WTC11 (cell line): ENCODE measurements around the gene LTBR. TPM values are rescaled to one million over a fixed set of nuclear protein-coding genes. Genes with fewer than 3 reads are reported as not detected.

ENCODE experiments used
- ATAC-seq: fragments of 200-7000 bp; cut with Tn5 transposase; 2 replicates; pipeline ENCODE4 v1.10.0; 2021; ENCODE audit warnings: mild to moderate bottlenecking, moderate library complexity
- CTCF ChIA-PET: fragments of 300-600 bp; sonication (Branson Sonifier 250); formaldehyde crosslinking; loops from one replicate; lab custom pipeline; 2021; ENCODE audit warnings: antibody characterized with exemption; lab: Charles Lee
- POLR2A ChIA-PET: fragments of 350-600 bp; sonication (Branson Sonifier 250); formaldehyde crosslinking; loops from one replicate; lab custom pipeline; 2021; ENCODE audit warnings: antibody characterized with exemption; lab: Charles Lee
- DNase-seq: peaks from one replicate; pipeline ENCODE4 v3.0.0; 2021; ENCODE audit warnings: low spot score
- H3K27ac Mint-ChIP-seq: 2 replicates; pipeline ENCODE4 v1.8.0; 2021; ENCODE audit warnings: mixed read lengths
- H3K27me3 Mint-ChIP-seq: 2 replicates; pipeline ENCODE4 v1.8.0; 2021; ENCODE audit warnings: low read depth, mild to moderate bottlenecking, moderate library complexity, mixed read lengths
- H3K36me3 Mint-ChIP-seq: 2 replicates; pipeline ENCODE4 v1.8.0; 2021; ENCODE audit warnings: mixed read lengths
- H3K4me1 Mint-ChIP-seq: 2 replicates; pipeline ENCODE4 v1.8.0; 2022; ENCODE audit warnings: mixed read lengths
- H3K4me3 Mint-ChIP-seq: 2 replicates; pipeline ENCODE4 v1.8.0; 2021; ENCODE audit warnings: mild to moderate bottlenecking, moderate library complexity, mixed read lengths
- H3K9me3 Mint-ChIP-seq: 2 replicates; pipeline ENCODE4 v1.8.0; 2021; ENCODE audit warnings: mixed read lengths
- AFF4 ChIP-seq: sonication (generic); formaldehyde crosslinking; IDR thresholded peaks from 2 replicates; pipeline ENCODE4 v1.8.1; 2023; ENCODE audit warnings: mild to moderate bottlenecking, missing genetic modification reagents, borderline replicate concordance
- FOXP1 ChIP-seq: sonication (generic); formaldehyde crosslinking; IDR thresholded peaks from 2 replicates; pipeline ENCODE4 v1.8.0; 2022; ENCODE audit warnings: missing genetic modification reagents, mild to moderate bottlenecking, moderate library complexity, borderline replicate concordance
- GTF2I ChIP-seq: fragments of 250-450 bp; sonication (Bioruptor Pico); conservative IDR thresholded peaks from 2 replicates; pipeline ENCODE4 v1.4.0; 2021; ENCODE audit warnings: mild to moderate bottlenecking
- IRF1 ChIP-seq: sonication (generic); formaldehyde crosslinking; IDR thresholded peaks from 2 replicates; pipeline ENCODE4 v1.8.0; 2023; ENCODE audit warnings: missing genetic modification reagents
- JUN ChIP-seq: sonication (generic); formaldehyde crosslinking; IDR thresholded peaks from 2 replicates; pipeline ENCODE4 v1.8.0; 2023; ENCODE audit warnings: mild to moderate bottlenecking, missing genetic modification reagents
- MYBL2 ChIP-seq: sonication (generic); formaldehyde crosslinking; IDR thresholded peaks from 2 replicates; pipeline ENCODE4 v1.8.1; 2023; ENCODE audit warnings: mild to moderate bottlenecking, moderate library complexity, missing genetic modification reagents
- RELA ChIP-seq: sonication (generic); formaldehyde crosslinking; IDR thresholded peaks from 2 replicates; pipeline ENCODE4 v1.8.1; 2022; ENCODE audit warnings: missing genetic modification reagents, mild to moderate bottlenecking, borderline replicate concordance
- ZBTB43 ChIP-seq: sonication (generic); formaldehyde crosslinking; IDR thresholded peaks from 2 replicates; pipeline ENCODE4 v1.8.1; 2023; ENCODE audit warnings: mild to moderate bottlenecking, missing genetic modification reagents
- ZNF138 ChIP-seq: sonication (generic); formaldehyde crosslinking; conservative IDR thresholded peaks from 2 replicates; pipeline ENCODE4 v1.8.1; 2022; ENCODE audit warnings: mild to moderate bottlenecking, moderate library complexity, missing genetic modification reagents
- total RNA-seq: library from RNA; stranded (reverse); gene quantifications from 3 replicates; pipeline ENCODE4 v1.2.3, GENCODE V29; 2021
- TF ChIP-seq, protein P1 (sequence below): sonication (generic); formaldehyde crosslinking; IDR thresholded peaks from 2 replicates; pipeline ENCODE4 v1.8.0; 2022; ENCODE audit warnings: mild to moderate bottlenecking, missing genetic modification reagents
- TF ChIP-seq, protein P2 (sequence below): fragments of 250-450 bp; sonication (Bioruptor Pico); IDR thresholded peaks from 2 replicates; pipeline ENCODE4 v1.8.0; 2021; ENCODE audit warnings: mild to moderate bottlenecking

LTBR gene
- total RNA-seq, 1 experiment from 2014 or later: 4.0 TPM

- TF ChIP-seq AFF4 (no peak), MYBL2 (CRISPR knock-in tag) (no peak), ZBTB43 (no peak), IRF1 (CRISPR knock-in tag) (no peak), FOXP1 (CRISPR knock-in tag) (no peak), ZNF138 (CRISPR knock-in tag) (no peak), JUN (CRISPR knock-in tag) (no peak), RELA (CRISPR knock-in tag) (no peak)
- TF ChIP-seq, protein P1, sequence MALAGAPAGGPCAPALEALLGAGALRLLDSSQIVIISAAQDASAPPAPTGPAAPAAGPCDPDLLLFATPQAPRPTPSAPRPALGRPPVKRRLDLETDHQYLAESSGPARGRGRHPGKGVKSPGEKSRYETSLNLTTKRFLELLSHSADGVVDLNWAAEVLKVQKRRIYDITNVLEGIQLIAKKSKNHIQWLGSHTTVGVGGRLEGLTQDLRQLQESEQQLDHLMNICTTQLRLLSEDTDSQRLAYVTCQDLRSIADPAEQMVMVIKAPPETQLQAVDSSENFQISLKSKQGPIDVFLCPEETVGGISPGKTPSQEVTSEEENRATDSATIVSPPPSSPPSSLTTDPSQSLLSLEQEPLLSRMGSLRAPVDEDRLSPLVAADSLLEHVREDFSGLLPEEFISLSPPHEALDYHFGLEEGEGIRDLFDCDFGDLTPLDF (CRISPR knock-in tag): no peak
These were observed 40.9 kb downstream of the LTBR start (continued) for GRCh38 chr12:6424866-6425265.

DNA sequence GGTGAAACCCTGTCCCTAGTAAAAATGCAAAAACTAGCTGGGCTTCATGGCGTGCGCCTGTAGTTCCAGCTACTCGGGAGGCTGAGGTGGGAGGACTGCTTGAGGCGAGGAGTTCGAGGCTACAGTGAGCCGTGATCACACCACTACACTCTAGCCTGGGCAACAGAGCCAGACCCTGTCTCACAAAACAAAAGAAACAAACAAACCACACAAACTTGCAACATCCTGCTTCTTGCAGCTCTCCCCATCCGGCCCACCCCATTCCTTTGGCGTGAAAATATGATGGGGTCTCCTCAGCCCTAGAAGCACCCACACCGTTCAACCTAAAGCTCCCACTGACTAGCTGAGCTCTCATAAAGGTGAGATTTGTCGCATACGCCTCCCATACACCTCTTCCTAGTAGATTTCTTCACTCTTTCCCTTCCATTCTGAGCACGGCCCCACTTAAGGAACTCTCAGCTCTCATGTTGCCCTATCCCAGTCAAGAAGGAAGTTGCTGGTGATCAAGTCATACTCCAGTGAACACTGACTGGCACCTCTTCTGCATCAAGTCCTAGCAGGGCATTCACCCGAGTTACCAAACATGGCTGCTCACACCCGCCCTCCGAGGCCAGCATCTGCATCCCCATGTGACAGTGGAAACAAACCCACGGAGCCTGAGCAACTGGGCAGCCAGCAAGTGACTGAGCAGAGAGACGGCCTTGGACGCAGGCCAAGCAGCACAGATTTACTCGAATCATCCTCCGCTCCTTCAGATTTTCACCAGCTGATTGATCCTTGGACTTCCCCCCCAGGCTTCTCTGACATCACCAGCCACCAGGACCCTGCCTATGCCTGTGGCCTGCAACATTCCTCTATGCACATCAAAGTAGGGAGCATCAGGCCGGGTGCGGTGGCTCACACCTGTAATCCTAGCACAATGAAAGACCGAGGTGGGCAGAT lies 41.9 kb downstream of the LTBR start:
- Mint-ChIP-seq H3K27ac (no peak overlapping the region), H3K4me1 (peaks cover 14% of the 10 kb centered on the region), H3K36me3 (no peaks in the 10 kb centered on the region), H3K27me3 (no peaks in the 10 kb centered on the region; the same call in none of the 2 replicates), H3K4me3 (no peak overlapping the region), H3K9me3 (no peaks in the 10 kb centered on the region)
- CTCF ChIA-PET: interaction anchor here (1.0 to 7.1 kb wide), 5 partner anchors 40 to 112 kb away, joined by 3 to 77 read pairs (median 19); partner anchors contain the start of gene VAMP1
- ATAC-seq: no peak
- no peak for DNase-seq
- 0 out of 2 replicates have a peak, but pooled peaks have one; percentile 35 for TF ChIP-seq GTF2I (CRISPR knock-in tag)
- TF ChIP-seq, protein P2, sequence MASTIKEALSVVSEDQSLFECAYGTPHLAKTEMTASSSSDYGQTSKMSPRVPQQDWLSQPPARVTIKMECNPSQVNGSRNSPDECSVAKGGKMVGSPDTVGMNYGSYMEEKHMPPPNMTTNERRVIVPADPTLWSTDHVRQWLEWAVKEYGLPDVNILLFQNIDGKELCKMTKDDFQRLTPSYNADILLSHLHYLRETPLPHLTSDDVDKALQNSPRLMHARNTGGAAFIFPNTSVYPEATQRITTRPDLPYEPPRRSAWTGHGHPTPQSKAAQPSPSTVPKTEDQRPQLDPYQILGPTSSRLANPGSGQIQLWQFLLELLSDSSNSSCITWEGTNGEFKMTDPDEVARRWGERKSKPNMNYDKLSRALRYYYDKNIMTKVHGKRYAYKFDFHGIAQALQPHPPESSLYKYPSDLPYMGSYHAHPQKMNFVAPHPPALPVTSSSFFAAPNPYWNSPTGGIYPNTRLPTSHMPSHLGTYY (CRISPR knock-in tag): no peak
- POLR2A ChIA-PET: interaction anchor here (0.8 to 0.9 kb wide), 3 partner anchors 40 to 108 kb away, joined by 3 read pairs; no protein-coding TSS in a partner anchor
